MM.1S (cell line): Measurements from ENCODE around the gene OR5T3.

Source experiments
- DNase-seq: peaks from one replicate; pipeline ENCODE4 v3.0.0-alpha.2; 2015
- H2AFZ ChIP-seq: fragments of 300-600 bp; sonication (generic); 2 replicates; pipeline ENCODE4 v1.6.0; 2016; ENCODE audit warnings: antibody characterized with exemption, low read length
- H3F3A ChIP-seq: fragments of 300-600 bp; sonication (generic); 2 replicates; pipeline ENCODE4 v1.6.1; 2016; ENCODE audit warnings: mild to moderate bottlenecking, antibody characterized with exemption, low read length, moderate library complexity, mixed read lengths; ENCODE audit not compliant: insufficient read depth
- H3K27ac ChIP-seq: fragments of 300-600 bp; sonication (generic); 2 replicates; pipeline ENCODE4 v1.5.1; 2016; ENCODE audit warnings: mild to moderate bottlenecking, low read length
- H3K27me3 ChIP-seq: fragments of 300-600 bp; sonication (generic); replicated peaks from 2 replicates; pipeline ENCODE4 v1.6.0; 2016; ENCODE audit warnings: low read length; ENCODE audit not compliant: insufficient read depth
- H3K36me3 ChIP-seq: fragments of 300-600 bp; sonication (generic); replicated peaks from 2 replicates; pipeline ENCODE4 v1.6.1; 2016; ENCODE audit warnings: mild to moderate bottlenecking, low read length, mixed read lengths; ENCODE audit not compliant: insufficient read depth
- H3K4me1 ChIP-seq: fragments of 300-600 bp; sonication (generic); 2 replicates; pipeline ENCODE4 v1.6.1; 2016; ENCODE audit warnings: low read length, mixed read lengths
- H3K4me2 ChIP-seq: fragments of 300-600 bp; sonication (generic); 2 replicates; pipeline ENCODE4 v1.6.0; 2016; ENCODE audit warnings: low read depth, low read length
- H3K4me3 ChIP-seq: fragments of 300-600 bp; sonication (generic); 2 replicates; pipeline ENCODE4 v1.5.1; 2016; ENCODE audit warnings: low read length, mixed read lengths
- H3K79me2 ChIP-seq: fragments of 300-600 bp; sonication (generic); 2 replicates; pipeline ENCODE4 v1.6.1; 2016; ENCODE audit warnings: mixed run types, low read length, mixed read lengths
- H3K9ac ChIP-seq: fragments of 300-600 bp; sonication (generic); 2 replicates; pipeline ENCODE4 v1.6.1; 2016; ENCODE audit warnings: low read length, mixed read lengths
- H3K9me2 ChIP-seq: fragments of 300-600 bp; sonication (generic); replicated peaks from 2 replicates; pipeline ENCODE4 v1.6.1; 2016; ENCODE audit warnings: mild to moderate bottlenecking, low read length, mixed read lengths; ENCODE audit not compliant: insufficient read depth
- H3K9me3 ChIP-seq: fragments of 300-600 bp; sonication (generic); replicated peaks from 2 replicates; pipeline ENCODE4 v1.6.1; 2016; ENCODE audit warnings: mild to moderate bottlenecking, low read length, mixed read lengths; ENCODE audit not compliant: insufficient read depth
- H4K20me1 ChIP-seq: fragments of 300-600 bp; sonication (generic); 2 replicates; pipeline ENCODE4 v1.6.1; 2016; ENCODE audit warnings: mild to moderate bottlenecking, low read length, moderate library complexity, mixed read lengths; ENCODE audit not compliant: insufficient read depth
- EZH2 ChIP-seq: fragments of 300-600 bp; sonication (generic); optimal IDR thresholded peaks from 2 replicates; pipeline ENCODE3; 2017; ENCODE audit warnings: low read depth, mild to moderate bottlenecking, antibody characterized with exemption, low read length, mixed read lengths
- EZH2phosphoT487 ChIP-seq: fragments of 300-600 bp; sonication (generic); IDR thresholded peaks from 2 replicates; pipeline ENCODE4 v1.6.1; 2018; ENCODE audit warnings: antibody characterized with exemption, low read length
- TF ChIP-seq, protein P1 (sequence below): fragments of 300-600 bp; sonication (generic); IDR thresholded peaks from 2 replicates; pipeline ENCODE4 v1.5.1; 2016; ENCODE audit warnings: antibody characterized with exemption, low read length, mixed read lengths

OR5T3 gene

DNA sequence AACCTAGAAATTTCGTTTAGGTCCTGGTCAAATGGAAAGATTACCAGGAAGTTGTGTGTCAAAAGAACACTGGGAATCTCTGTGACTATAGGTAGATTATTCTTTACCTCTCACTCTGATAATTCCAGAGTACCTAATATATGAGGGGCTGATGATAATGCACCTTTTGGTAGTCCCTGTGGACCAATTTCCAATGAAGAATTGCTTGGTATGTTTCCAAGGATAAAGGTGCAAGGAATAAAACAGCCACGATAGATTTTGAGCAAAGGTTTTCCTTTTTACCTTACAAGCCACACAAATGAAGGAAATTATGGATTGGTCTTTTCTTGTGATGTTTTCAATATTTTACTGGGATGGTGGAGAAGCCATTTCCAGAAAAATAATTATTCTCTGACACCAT, 40.1 kb downstream of the OR5T3 start, which contains the start of gene OR8H1:
Gene OR8H1, minus strand, starts transcription at position 101 of the 400 bp plus-strand sequence. CDS start 1,192 bp downstream, outside the sequence.
- no peaks in the 10 kb centered on the region for H4K20me1 ChIP-seq
- H3K4me1 ChIP-seq, result no peaks in the 10 kb centered on the region
- H3F3A ChIP-seq, result no peaks in the 10 kb centered on the region
- no peak within 1 kb of the TSS for H3K27ac ChIP-seq
- no peaks in the 10 kb centered on the region for H3K36me3 ChIP-seq
- no peak within 1 kb of the TSS for H2AFZ ChIP-seq
- no peak within 1 kb of the TSS for H3K4me3 ChIP-seq
- no peak within 1 kb of the TSS for H3K9ac ChIP-seq
- no peak within 1 kb of the TSS for H3K4me2 ChIP-seq
- H3K9me2 ChIP-seq, result no peaks in the 10 kb centered on the region; the same call in 1 of the 2 replicates
- TF ChIP-seq EZH2, result no peak
- no peak for TF ChIP-seq EZH2phosphoT487
- TF ChIP-seq, protein P1, sequence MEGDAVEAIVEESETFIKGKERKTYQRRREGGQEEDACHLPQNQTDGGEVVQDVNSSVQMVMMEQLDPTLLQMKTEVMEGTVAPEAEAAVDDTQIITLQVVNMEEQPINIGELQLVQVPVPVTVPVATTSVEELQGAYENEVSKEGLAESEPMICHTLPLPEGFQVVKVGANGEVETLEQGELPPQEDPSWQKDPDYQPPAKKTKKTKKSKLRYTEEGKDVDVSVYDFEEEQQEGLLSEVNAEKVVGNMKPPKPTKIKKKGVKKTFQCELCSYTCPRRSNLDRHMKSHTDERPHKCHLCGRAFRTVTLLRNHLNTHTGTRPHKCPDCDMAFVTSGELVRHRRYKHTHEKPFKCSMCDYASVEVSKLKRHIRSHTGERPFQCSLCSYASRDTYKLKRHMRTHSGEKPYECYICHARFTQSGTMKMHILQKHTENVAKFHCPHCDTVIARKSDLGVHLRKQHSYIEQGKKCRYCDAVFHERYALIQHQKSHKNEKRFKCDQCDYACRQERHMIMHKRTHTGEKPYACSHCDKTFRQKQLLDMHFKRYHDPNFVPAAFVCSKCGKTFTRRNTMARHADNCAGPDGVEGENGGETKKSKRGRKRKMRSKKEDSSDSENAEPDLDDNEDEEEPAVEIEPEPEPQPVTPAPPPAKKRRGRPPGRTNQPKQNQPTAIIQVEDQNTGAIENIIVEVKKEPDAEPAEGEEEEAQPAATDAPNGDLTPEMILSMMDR, result no peak
- no peak for DNase-seq
- H3K9me3 ChIP-seq, result no peaks in the 10 kb centered on the region
- H3K27me3 ChIP-seq, result no peaks in the 10 kb centered on the region
- H3K79me2 ChIP-seq, result no peaks in the 10 kb centered on the region

DNA sequence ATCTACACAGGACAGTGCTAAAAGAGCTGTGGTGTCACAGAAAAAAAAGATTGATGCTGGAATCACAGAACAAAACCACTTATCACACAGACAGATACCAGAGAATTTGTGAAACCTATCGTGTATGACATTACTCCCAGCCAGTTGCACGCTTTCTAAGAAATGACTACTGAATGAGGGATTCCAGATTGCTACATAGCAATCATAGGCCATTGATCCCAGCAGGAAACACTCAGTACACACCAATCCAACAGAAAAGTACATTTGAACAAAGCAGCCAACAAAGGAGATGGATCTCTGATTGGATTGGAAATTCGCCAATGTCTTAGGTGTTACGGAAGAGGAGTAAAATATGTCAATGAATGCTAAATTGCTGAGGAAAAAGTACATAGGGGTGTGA, 44.8 kb downstream of the OR5T3 start:
- TF ChIP-seq, protein P1, result no peak
- no peak for TF ChIP-seq EZH2
- TF ChIP-seq EZH2phosphoT487, result no peak
- Histone ChIP-seq H4K20me1 (no peaks in the 10 kb centered on the region), H3K36me3 (no peaks in the 10 kb centered on the region), H3K9ac (no peak overlapping the region), H3K4me1 (no peaks in the 10 kb centered on the region), H3K27me3 (no peaks in the 10 kb centered on the region), H3K79me2 (no peaks in the 10 kb centered on the region), H3F3A (no peaks in the 10 kb centered on the region), H3K9me3 (no peaks in the 10 kb centered on the region), H3K27ac (no peak overlapping the region), H3K9me2 (no peaks in the 10 kb centered on the region), H2AFZ (no peak overlapping the region), H3K4me2 (no peak overlapping the region), H3K4me3 (no peak overlapping the region)
- no peak for DNase-seq
